KMS-11 (cell line): Measurements from ENCODE around the gene RANBP17.

ENCODE experiments used
- H2AFZ ChIP-seq: fragments of 200-600 bp; sonication (generic); 2 replicates; pipeline ENCODE4 v1.6.1; 2016; ENCODE audit warnings: antibody characterized with exemption, mixed run types, low read depth
- H3K27ac ChIP-seq: fragments of 200-600 bp; sonication (generic); 2 replicates; pipeline ENCODE4 v1.6.1; 2016; ENCODE audit warnings: mild to moderate bottlenecking, mixed run types
- H3K27me3 ChIP-seq: fragments of 200-600 bp; sonication (generic); 2 replicates; pipeline ENCODE4 v1.6.1; 2017; ENCODE audit warnings: mild to moderate bottlenecking, low read depth, mixed run types, moderate library complexity; ENCODE audit not compliant: insufficient read depth
- H3K36me3 ChIP-seq: fragments of 200-600 bp; sonication (generic); 2 replicates; pipeline ENCODE4 v1.6.1; 2017; ENCODE audit warnings: mild to moderate bottlenecking, mixed run types; ENCODE audit not compliant: insufficient read depth
- H3K4me1 ChIP-seq: fragments of 200-600 bp; sonication (generic); 2 replicates; pipeline ENCODE4 v1.6.1; 2016; ENCODE audit warnings: mild to moderate bottlenecking, low read depth, mixed run types; ENCODE audit not compliant: poor library complexity, severe bottlenecking
- H3K4me2 ChIP-seq: fragments of 200-600 bp; sonication (generic); 2 replicates; pipeline ENCODE4 v1.7.0; 2016; ENCODE audit warnings: mild to moderate bottlenecking, mixed run types
- H3K4me3 ChIP-seq: fragments of 200-600 bp; sonication (generic); IDR thresholded peaks from 2 replicates; pipeline ENCODE4 v1.6.1; 2017; ENCODE audit warnings: low read depth, low read length, mixed read lengths; ENCODE audit not compliant: insufficient read depth
- H3K79me2 ChIP-seq: fragments of 200-600 bp; sonication (generic); 2 replicates; pipeline ENCODE4 v1.6.1; 2016; ENCODE audit warnings: low read depth, mixed run types; ENCODE audit not compliant: insufficient read depth
- H3K9ac ChIP-seq: fragments of 200-600 bp; sonication (generic); 2 replicates; pipeline ENCODE4 v1.6.1; 2016; ENCODE audit warnings: mild to moderate bottlenecking, mixed run types
- H4K20me1 ChIP-seq: fragments of 200-600 bp; sonication (generic); 2 replicates; pipeline ENCODE4 v1.6.1; 2016; ENCODE audit warnings: mild to moderate bottlenecking, mixed run types; ENCODE audit not compliant: insufficient read depth
- TF ChIP-seq, protein P1 (sequence below): fragments of 200-600 bp; sonication (generic); conservative IDR thresholded peaks from 2 replicates; pipeline ENCODE4 v1.6.1; 2017; ENCODE audit warnings: low read depth, mild to moderate bottlenecking, antibody characterized with exemption, low read length, moderate library complexity, mixed read lengths

RANBP17 gene

GRCh38 chr5:170985486-170985885 is 123.7 kb downstream of the RANBP17 start:
- Histone ChIP-seq H3K27ac (no peak overlapping the region), H3K9ac (no peak overlapping the region), H3K4me1 (no peaks in the 10 kb centered on the region), H3K4me3 (no peak overlapping the region), H3K79me2 (no peaks in the 10 kb centered on the region), H3K36me3 (no peaks in the 10 kb centered on the region), H3K4me2 (no peak overlapping the region), H4K20me1 (no peaks in the 10 kb centered on the region), H3K27me3 (no peaks in the 10 kb centered on the region), H2AFZ (no peak overlapping the region)
- TF ChIP-seq, protein P1, sequence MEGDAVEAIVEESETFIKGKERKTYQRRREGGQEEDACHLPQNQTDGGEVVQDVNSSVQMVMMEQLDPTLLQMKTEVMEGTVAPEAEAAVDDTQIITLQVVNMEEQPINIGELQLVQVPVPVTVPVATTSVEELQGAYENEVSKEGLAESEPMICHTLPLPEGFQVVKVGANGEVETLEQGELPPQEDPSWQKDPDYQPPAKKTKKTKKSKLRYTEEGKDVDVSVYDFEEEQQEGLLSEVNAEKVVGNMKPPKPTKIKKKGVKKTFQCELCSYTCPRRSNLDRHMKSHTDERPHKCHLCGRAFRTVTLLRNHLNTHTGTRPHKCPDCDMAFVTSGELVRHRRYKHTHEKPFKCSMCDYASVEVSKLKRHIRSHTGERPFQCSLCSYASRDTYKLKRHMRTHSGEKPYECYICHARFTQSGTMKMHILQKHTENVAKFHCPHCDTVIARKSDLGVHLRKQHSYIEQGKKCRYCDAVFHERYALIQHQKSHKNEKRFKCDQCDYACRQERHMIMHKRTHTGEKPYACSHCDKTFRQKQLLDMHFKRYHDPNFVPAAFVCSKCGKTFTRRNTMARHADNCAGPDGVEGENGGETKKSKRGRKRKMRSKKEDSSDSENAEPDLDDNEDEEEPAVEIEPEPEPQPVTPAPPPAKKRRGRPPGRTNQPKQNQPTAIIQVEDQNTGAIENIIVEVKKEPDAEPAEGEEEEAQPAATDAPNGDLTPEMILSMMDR, result no peak

DNA sequence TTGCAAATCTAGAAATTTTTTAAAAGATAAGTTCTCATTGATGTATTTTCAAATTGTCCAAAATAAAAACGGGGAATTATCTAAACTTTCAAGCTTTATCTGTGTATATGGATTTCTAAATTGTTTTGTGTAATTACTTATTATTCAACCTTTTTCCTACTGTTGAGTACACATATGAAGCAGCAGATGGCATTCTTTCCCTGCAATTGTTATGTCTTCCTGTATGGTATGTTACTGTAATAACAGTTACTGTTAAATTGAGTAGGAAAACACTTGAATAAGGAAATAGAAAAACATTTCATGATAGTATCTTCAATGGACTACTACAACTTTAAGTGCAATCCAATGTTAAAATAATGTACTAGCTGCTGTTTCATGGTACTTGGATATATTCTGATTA is 124.8 kb downstream of the RANBP17 start:
- no peaks in the 10 kb centered on the region for H3K79me2 ChIP-seq

DNA sequence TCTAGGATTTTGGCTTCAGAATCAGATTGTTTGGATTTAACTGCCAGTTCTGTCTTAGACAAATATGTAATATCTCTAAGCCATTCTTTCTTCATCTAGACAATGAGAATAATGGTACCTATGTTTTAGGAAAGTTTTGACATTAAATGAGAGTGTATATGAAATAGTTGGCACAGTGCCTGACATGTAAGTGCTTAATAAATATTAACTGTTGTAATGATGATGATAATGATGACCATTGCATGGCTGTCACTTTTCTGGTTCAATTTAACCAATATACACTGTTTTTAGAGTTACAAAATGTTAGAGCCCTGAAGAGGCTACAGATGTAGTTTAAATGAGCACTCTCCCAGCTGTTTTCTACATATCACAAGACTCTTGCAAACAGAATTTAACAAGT is 131.7 kb downstream of the RANBP17 start:
- H3K4me3 ChIP-seq, result no peak overlapping the region
- H3K79me2 ChIP-seq, result no peaks in the 10 kb centered on the region
- no peak overlapping the region for H3K9ac ChIP-seq
- H3K27me3 ChIP-seq, result no peaks in the 10 kb centered on the region
- H4K20me1 ChIP-seq, result no peaks in the 10 kb centered on the region
- no peak overlapping the region for H3K4me2 ChIP-seq
- no peaks in the 10 kb centered on the region for H3K4me1 ChIP-seq
- H3K36me3 ChIP-seq, result no peaks in the 10 kb centered on the region
- H3K27ac ChIP-seq, result no peak overlapping the region
- H2AFZ ChIP-seq, result no peak overlapping the region
- TF ChIP-seq, protein P1, result no peak

More for the DNA sequence above, 124.8 kb downstream of the RANBP17 start:
- Histone ChIP-seq H3K4me1 (no peaks in the 10 kb centered on the region), H3K9ac (no peak overlapping the region), H3K4me2 (no peak overlapping the region), H3K4me3 (no peak overlapping the region), H2AFZ (no peak overlapping the region), H3K27me3 (no peaks in the 10 kb centered on the region), H3K36me3 (no peaks in the 10 kb centered on the region), H3K27ac (no peak overlapping the region), H4K20me1 (no peaks in the 10 kb centered on the region)
- TF ChIP-seq, protein P1, result no peak

DNA sequence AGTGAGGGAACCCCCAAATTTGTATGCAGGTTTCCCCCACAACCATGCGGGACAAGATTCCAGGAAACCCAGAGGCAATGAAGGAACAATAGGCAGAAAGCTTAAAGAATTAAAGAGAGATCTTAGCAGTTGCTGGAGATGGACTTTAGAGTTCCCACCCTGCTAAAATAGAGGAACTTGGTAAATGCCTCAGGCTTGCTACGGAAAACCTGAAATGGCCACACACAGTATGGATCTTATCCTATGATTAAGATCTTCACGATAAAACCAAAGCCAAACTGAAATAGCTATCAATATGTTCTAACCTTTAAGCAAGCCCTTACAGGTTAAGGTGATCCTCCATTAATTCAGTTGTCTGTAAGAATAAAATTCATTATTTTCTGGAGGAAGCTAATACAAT is 148.3 kb downstream of the RANBP17 start:
- no peaks in the 10 kb centered on the region for H4K20me1 ChIP-seq
- H3K36me3 ChIP-seq, result no peaks in the 10 kb centered on the region
- no peaks in the 10 kb centered on the region for H3K79me2 ChIP-seq
- H3K4me2 ChIP-seq, result no peak overlapping the region
- H3K27ac ChIP-seq, result no peak overlapping the region
- TF ChIP-seq, protein P1, result no peak
- no peak overlapping the region for H2AFZ ChIP-seq
- no peak overlapping the region for H3K9ac ChIP-seq
- H3K27me3 ChIP-seq, result no peaks in the 10 kb centered on the region
- no peaks in the 10 kb centered on the region for H3K4me1 ChIP-seq
- H3K4me3 ChIP-seq, result no peak overlapping the region
